ENCODE measurements around the gene AXIN1. TPM values are rescaled to one million over a fixed set of nuclear protein-coding genes. Genes with fewer than 3 reads are reported as not detected.
A peak's percentile ranks its signal among the peaks of the same experiment; 100 is the strongest.

Gene AXIN1
- total RNA-seq, 1 experiment from 2014 or later = 26.9 TPM

GRCh38 chr16:273547-274421, 78.7 kb downstream of the AXIN1 start:
- Histone ChIP-seq H3K27me3 (ENCODE audit: low read length) (no peaks in the 10 kb centered on the region), H3K4me3 (ENCODE audit: low read length) (no peak overlapping the region), H3K4me1 (ENCODE audit: insufficient read depth, low read length) (no peaks in the 10 kb centered on the region), H3K9ac (ENCODE audit: low read length) (no peak overlapping the region), H3K9me2 (replicated peaks; ENCODE audit: low read length) (no peaks in the 10 kb centered on the region), H3K79me2 (ENCODE audit: low read length) (no peaks in the 10 kb centered on the region), H3K4me2 (ENCODE audit: low read length) (no peak overlapping the region), H3K9me3 (ENCODE audit: low read length) (no peaks in the 10 kb centered on the region), H2AFZ (ENCODE audit: low read length) (no peak overlapping the region), H4K20me1 (ENCODE audit: low read length) (no peaks in the 10 kb centered on the region), H3F3A (ENCODE audit: low read length, unreplicated experiment) (no peaks in the 10 kb centered on the region), H3K27ac (ENCODE audit: low read length) (no peak overlapping the region), H3K36me3 (ENCODE audit: low read depth, low read length) (no peaks in the 10 kb centered on the region)
- CTCF ChIA-PET = interaction anchor here (0.6 kb wide), 1 partner anchor 38 kb away, joined by 3 read pairs; no protein-coding TSS in a partner anchor
- intact Hi-C loops (cut with micrococcal nuclease) = no loop called here
- DNase-seq = peak; percentile 22
- POLR2A ChIA-PET (ENCODE audit: unreplicated experiment) = no interaction called here
- TF ChIP-seq CTCF (conservative IDR thresholded peaks at IDR 0.05; ENCODE audit: low read depth, low read length) (no peak), EZH2phosphoT487 (IDR thresholded peaks at IDR 0.05; ENCODE audit: borderline replicate concordance, low read length) (no peak), EZH2 (IDR thresholded peaks at IDR 0.05; ENCODE audit: low read length, unreplicated experiment) (no peak)
- BruUV-seq (replicated peaks) = no TSS peak
- peak; percentile 60 for ATAC-seq

GRCh38 chr16:272633-273546, 79.6 kb downstream of the AXIN1 start:
- intact Hi-C loops (cut with micrococcal nuclease) = no loop called here
- Histone ChIP-seq H2AFZ (ENCODE audit: low read length) (no peak overlapping the region), H3K4me2 (ENCODE audit: low read length) (no peak overlapping the region), H3K36me3 (ENCODE audit: low read depth, low read length) (no peaks in the 10 kb centered on the region), H3K9me3 (ENCODE audit: low read length) (no peaks in the 10 kb centered on the region), H3K4me3 (ENCODE audit: low read length) (no peak overlapping the region), H3F3A (ENCODE audit: low read length, unreplicated experiment) (no peaks in the 10 kb centered on the region), H3K27me3 (ENCODE audit: low read length) (no peaks in the 10 kb centered on the region), H3K9ac (ENCODE audit: low read length) (no peak overlapping the region), H4K20me1 (ENCODE audit: low read length) (no peaks in the 10 kb centered on the region), H3K9me2 (replicated peaks; ENCODE audit: low read length) (no peaks in the 10 kb centered on the region), H3K79me2 (ENCODE audit: low read length) (no peaks in the 10 kb centered on the region), H3K4me1 (ENCODE audit: insufficient read depth, low read length) (no peaks in the 10 kb centered on the region), H3K27ac (ENCODE audit: low read length) (no peak overlapping the region)
- DNase-seq (no peak), ATAC-seq (no peak)
- ChIA-PET CTCF (no interaction called here), POLR2A (ENCODE audit: unreplicated experiment) (no interaction called here)
- no peak for TF ChIP-seq EZH2 (IDR thresholded peaks at IDR 0.05; ENCODE audit: low read length, unreplicated experiment)
- no peak for TF ChIP-seq EZH2phosphoT487 (IDR thresholded peaks at IDR 0.05; ENCODE audit: borderline replicate concordance, low read length)
- TF ChIP-seq CTCF (conservative IDR thresholded peaks at IDR 0.05; ENCODE audit: low read depth, low read length) = no peak
- no TSS peak for BruUV-seq (replicated peaks)

All from PC-3 (cell line).